Measurements from ENCODE around the gene GARS1.

The GARS1 gene

GRCh38 chr7:30557245-30557644 lies 37.4 kb upstream of the GARS1 start:
- no peaks in the 10 kb centered on the region for H3K9me3 Mint-ChIP-seq
- no peak overlapping the region for H3K4me3 Mint-ChIP-seq
- H3K36me3 Mint-ChIP-seq (ENCODE audit: low read depth) = peaks cover 3% of the 10 kb centered on the region
- H3K27me3 Mint-ChIP-seq (ENCODE audit: low read depth) = no peaks in the 10 kb centered on the region
- no peak overlapping the region for H3K27ac Mint-ChIP-seq
- TF ChIP-seq CTCF (IDR thresholded peaks at IDR 0.05; ENCODE audit: unreplicated experiment in 3 of 3) = no peak
- H3K4me1 Mint-ChIP-seq = no peaks in the 10 kb centered on the region

- no peaks in the 10 kb centered on the region for H3K9me3 Mint-ChIP-seq
- H3K27ac Mint-ChIP-seq = no peak overlapping the region
- no peak for TF ChIP-seq CTCF (IDR thresholded peaks at IDR 0.05; ENCODE audit: unreplicated experiment in 3 of 3)
- no peak overlapping the region for H3K4me3 Mint-ChIP-seq
- peaks cover 5% of the 10 kb centered on the region for H3K27me3 Mint-ChIP-seq (ENCODE audit: low read depth)
- peaks cover 11% of the 10 kb centered on the region for H3K4me1 Mint-ChIP-seq
- H3K36me3 Mint-ChIP-seq (ENCODE audit: low read depth) = peaks cover 7% of the 10 kb centered on the region
Measured at GRCh38 chr7:30559611-30560010, 35.1 kb upstream of the GARS1 start.

- peaks cover 11% of the 10 kb centered on the region for H3K4me1 Mint-ChIP-seq
- no peak overlapping the region for H3K27ac Mint-ChIP-seq
- no peaks in the 10 kb centered on the region for H3K9me3 Mint-ChIP-seq
- H3K4me3 Mint-ChIP-seq = no peak overlapping the region
- H3K27me3 Mint-ChIP-seq (ENCODE audit: low read depth) = peaks cover 5% of the 10 kb centered on the region
- peaks cover 7% of the 10 kb centered on the region for H3K36me3 Mint-ChIP-seq (ENCODE audit: low read depth)
- no peak for TF ChIP-seq CTCF (IDR thresholded peaks at IDR 0.05; ENCODE audit: unreplicated experiment in 3 of 3)
Measured at GRCh38 chr7:30561389-30561788, 33.3 kb upstream of the GARS1 start.

GRCh38 chr7:30562498-30562897 lies 32.2 kb upstream of the GARS1 start:
- Mint-ChIP-seq H3K4me1 (peaks cover 11% of the 10 kb centered on the region), H3K27me3 (ENCODE audit: low read depth) (peaks cover 5% of the 10 kb centered on the region), H3K4me3 (no peak overlapping the region), H3K27ac (peak overlapping the region in 2 of 3 experiments; percentile 5 to 49), H3K36me3 (ENCODE audit: low read depth) (peaks cover 7% of the 10 kb centered on the region), H3K9me3 (no peaks in the 10 kb centered on the region)
- TF ChIP-seq CTCF (IDR thresholded peaks at IDR 0.05; ENCODE audit: unreplicated experiment in 3 of 3) = peak in 1 of 3 experiments; percentile 18

GRCh38 chr7:30562909-30563308 lies 31.8 kb upstream of the GARS1 start:
- peak overlapping the region; percentile 40 to 53 (median 49) for H3K27ac Mint-ChIP-seq
- H3K27me3 Mint-ChIP-seq (ENCODE audit: low read depth) = peaks cover 5% of the 10 kb centered on the region
- H3K36me3 Mint-ChIP-seq (ENCODE audit: low read depth) = peaks cover 7% of the 10 kb centered on the region
- peaks cover 11% of the 10 kb centered on the region for H3K4me1 Mint-ChIP-seq
- H3K9me3 Mint-ChIP-seq = no peaks in the 10 kb centered on the region
- H3K4me3 Mint-ChIP-seq = no peak overlapping the region
- no peak for TF ChIP-seq CTCF (IDR thresholded peaks at IDR 0.05; ENCODE audit: unreplicated experiment in 3 of 3)

- TF ChIP-seq CTCF (IDR thresholded peaks at IDR 0.05; ENCODE audit: unreplicated experiment in 3 of 3) = no peak
- Mint-ChIP-seq H3K4me3 (no peak overlapping the region), H3K27ac (peak overlapping the region; percentile 40 to 53 (median 49)), H3K27me3 (ENCODE audit: low read depth) (peaks cover 5% of the 10 kb centered on the region), H3K9me3 (no peaks in the 10 kb centered on the region), H3K36me3 (ENCODE audit: low read depth) (peaks cover 11% of the 10 kb centered on the region), H3K4me1 (peaks cover 11% of the 10 kb centered on the region)
Measured at GRCh38 chr7:30563326-30563942, 31.2 kb upstream of the GARS1 start.

Data from nephron (organoid).